Measurements from ENCODE around the gene ENGASE.

Gene ENGASE

DNA sequence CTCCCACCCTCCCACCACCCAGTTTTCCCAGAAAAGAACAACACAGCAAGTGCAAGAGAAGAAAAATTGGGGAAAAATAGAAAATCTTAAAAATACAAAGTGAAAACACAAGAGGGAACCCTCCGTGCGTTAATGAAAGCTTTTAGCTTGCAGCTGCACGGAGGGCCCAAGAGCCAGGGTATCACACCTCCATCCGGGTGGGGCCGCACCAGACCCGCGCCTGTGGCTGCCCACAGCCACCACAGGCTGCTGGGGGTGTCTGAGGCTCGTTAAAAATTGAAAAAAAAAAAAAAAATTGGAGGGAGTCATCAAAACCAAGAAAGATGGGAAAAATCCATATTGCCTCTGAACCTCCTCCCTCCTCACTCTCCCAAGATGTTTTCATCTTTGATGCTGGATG is 18.6 kb downstream of the ENGASE start:
- no peak for DNase-seq (ENCODE audit: low read depth in 3 of 3)

DNA sequence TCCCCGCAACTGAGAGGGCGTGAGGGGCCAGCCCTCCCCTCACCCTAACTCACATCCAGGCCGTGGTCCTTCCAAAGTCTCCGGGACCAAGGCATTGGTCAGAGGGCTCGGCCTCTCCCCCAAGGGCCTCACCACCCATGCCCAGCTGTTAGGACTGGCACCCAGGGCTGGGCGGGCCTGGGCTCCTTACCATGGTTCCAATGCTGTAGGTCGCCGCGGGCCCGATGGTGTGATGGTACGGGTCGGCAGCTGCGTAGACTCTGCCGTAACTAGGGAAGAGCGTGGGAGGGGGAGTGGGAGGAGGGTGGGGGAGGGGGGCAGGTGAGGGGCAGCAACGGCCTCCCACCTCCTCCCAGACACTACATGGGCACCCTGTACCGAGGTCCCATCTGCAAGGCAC is 19.6 kb downstream of the ENGASE start:
- no peak for DNase-seq (ENCODE audit: low read depth in 3 of 3)

DNA sequence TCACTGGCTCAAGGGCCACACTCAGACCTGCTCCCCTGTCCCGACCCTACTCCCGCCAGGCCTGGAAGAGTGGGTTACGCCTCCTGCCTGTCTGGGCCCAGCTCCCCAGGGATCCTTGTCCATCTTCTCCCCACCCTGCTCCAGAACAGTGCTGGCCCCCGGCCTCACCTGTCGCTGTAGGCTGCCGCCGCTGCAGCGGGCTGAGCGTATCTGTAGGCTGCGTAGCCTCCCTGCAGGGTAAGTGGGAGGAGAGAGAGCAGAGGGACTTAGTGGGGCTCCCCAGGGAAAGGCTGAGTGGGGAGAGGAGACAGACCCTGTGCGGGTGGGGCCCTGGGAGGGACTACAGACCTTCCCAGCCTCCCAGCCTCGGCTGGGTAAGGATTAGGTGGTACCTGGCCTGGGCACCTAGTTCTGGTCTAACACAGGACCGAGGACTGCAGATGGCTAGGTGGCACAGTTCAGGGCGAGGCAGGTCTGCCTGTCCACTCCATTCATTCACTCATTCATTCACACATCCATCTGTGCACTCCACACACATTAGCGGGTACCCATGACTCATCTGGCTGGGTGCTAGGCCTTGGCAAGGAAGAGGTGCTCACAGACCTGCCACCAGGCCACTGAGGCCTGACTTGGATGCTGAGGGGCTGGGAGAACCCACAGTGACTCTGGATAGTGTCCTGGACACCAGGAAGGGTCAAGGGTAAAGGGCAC is 20.9 kb downstream of the ENGASE start:
- no peak for DNase-seq (ENCODE audit: low read depth in 3 of 3)

DNA sequence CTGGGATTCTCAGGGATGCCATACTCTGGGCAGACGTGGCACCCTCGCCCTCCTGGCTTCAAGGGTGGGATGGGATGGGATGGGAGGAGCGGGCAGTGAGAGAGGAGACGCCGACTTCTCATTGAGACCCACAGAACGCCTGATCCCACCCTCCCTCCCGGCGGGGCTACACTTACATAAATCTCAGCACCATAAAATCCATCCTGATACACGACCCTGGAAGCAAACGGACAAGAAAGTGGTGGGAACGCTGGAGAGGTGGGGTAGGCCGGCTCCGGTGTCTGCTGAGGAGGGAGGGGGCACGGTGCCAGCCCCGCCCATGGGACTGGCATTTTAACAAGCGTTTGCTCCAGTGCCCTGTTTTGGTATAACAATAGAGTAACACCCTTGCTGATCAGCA is 21.9 kb downstream of the ENGASE start:
- DNase-seq (ENCODE audit: low read depth in 3 of 3) = no peak

DNA sequence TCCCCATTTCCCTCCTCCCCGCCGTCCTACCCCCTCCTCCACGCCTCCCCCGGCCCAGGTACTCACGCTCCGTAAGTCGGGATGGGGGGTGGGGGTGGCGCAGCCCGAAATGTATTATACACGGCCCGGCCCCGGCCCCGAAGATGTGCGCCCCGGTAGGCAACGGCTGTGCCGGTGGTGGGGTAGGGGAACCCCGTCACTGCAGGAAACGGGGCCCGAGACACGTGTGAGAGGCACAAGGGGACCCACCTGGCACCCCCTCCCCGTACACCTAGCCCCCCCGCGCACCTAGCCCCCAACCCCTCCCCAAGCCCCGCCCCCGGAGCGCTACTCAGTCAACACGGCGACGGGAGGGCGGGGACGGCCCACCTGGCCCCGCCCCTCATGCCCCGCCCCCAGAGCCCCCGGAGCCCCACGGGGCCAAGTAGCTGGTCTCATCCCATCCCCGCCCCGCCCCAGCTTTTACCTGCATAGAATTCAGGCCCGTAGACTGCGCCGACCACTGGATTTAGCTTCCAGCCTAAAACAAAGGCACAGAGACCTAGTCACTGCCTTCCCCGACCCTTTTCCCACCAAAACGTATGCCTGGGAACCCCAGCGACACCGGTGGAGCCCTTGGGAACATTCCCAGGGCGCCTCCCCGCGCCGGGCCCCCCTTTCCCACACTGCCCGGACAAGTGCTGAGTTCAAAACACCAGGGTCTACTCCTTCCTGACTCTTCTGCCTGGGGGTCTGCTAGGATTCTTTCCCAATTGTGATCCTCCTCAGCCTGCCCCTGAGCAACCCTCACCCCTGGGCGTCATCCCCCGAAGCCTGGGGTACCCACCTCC is 22.8 kb downstream of the ENGASE start:
- DNase-seq (ENCODE audit: low read depth in 3 of 3) = no peak

DNA sequence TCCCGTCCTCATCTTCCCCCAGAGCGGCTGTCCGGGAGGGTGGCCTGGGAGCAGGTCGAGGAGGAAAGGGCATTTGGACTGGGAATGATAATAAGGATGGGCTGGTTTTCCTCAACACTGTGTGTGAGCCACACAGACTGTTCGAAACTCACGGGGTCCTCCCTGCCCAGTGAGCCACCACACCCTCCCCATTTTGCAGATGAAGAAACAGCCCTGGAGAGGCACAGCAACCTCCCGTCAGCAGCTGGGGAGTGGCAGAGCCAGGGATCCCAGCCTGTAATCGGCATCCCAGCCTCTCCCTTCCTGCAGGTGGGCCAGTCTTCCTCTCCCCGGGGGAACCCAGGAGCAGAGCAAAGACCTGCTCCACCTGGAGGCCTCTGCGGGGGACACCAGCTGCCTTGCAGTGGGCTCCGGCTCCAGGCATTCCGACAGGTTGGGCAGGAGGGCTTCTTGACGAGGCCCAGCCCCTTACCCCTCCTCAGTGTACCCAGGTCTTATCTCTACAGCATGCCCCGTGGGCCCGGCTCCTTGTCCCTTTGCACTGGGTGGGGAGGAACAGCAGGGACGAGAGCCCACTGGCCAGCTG is 23.8 kb downstream of the ENGASE start:
- DNase-seq (ENCODE audit: low read depth in 3 of 3) = no peak

DNA sequence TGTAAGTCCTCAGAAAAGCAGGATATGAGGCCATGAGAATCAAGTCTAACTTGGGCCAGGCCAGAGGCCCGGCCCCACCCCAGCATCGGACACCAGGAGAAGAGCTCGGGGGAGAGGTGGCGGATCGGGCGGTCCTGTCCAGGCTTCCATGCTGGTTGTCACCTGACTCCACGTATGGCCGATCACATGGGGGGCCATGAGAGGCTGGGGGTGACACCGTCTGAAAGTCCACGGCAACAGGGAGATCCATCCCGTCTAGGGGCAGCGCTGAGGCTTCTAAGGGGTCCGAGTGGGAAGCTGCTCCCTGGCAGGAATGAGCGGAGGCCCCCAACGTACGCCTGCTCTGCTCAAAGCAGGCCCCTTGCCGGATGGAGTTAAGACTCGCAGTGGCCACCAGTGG is 25.8 kb downstream of the ENGASE start:
- DNase-seq (ENCODE audit: low read depth in 3 of 3) = no peak

DNA sequence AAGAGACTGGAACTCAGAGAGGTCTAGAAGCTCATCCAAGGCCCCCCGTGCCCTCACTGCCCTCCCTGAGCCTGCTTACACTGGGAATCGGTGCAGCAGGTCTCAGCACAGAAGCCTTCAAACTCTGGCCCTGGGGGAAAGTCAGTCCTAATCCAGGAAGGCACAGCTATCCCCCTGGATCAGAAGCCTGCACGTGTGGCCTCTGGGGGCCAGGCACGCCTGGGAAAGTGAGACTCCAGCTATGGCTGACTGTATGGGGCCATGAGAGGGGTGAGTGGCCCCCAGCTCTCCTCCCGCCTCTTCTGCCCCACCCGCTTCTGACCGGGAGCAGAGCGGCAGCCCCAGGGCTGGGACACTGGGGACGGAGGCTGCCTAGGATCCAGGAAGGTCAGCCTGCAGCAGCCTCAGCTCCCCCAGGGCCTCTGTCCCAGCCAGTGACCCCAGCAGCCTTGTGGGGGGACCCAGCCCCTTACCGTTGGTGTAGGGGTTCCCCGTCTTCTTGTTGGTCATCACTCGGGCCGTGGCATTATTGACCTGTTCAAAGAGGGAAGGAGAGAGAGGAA is 26.6 kb downstream of the ENGASE start:
- no peak for DNase-seq (ENCODE audit: low read depth in 3 of 3)

DNA sequence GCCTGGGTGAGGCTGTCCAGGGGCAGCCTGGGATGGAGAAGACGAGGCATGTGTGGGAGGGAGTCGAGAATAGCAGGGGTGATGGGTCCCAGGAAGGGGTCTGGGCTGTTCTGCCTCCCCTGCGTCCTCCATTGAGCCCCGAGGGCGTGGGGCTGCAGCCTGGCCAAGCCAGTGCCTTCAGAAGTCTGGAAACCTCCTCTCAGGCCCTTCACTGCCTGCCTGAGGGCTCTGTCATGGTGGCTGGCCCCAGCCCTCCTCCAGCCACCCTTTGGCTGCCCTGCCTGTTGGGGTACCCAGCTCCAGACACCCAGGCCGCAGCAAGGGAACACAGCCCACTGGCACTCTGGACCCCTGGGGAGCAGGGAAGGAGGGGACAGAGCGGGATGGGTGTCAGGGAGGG is 27.6 kb downstream of the ENGASE start:
- DNase-seq (ENCODE audit: low read depth in 3 of 3) = no peak

DNA sequence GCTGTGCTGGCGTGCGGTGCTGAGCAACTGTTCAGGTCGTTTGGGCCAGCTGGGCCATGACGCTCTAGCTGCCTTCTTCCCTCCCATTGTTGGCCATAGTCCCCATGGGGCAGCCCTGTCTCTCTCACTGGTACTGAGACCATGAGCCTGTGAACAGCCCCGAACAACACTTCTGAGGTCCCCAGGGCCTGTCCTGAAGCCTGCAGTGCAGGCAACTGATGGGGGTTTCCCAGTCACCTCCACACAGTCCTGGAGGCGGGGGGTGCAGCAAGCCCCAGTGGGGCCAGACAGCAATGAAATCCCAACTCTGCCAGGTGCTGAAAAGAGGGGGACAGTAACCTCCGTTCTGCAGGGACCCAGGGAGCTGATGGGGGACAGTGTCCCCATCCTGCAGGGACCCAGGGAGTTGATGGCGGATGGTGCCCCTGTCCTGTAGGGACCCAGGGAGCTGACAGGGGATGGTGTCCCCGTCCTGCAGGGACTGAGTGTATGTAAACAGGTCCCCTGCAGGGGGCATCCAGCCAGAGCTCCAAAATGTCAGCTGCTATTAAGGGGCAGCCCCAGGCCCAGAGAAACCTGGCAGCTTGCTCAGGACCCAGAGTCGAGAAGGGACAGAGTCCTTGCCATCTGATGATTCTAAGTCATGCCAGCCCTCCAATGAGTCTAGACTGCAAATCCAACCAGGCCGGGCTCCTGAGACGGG is 30.4 kb downstream of the ENGASE start:
- no peak for DNase-seq (ENCODE audit: low read depth in 3 of 3)

DNA sequence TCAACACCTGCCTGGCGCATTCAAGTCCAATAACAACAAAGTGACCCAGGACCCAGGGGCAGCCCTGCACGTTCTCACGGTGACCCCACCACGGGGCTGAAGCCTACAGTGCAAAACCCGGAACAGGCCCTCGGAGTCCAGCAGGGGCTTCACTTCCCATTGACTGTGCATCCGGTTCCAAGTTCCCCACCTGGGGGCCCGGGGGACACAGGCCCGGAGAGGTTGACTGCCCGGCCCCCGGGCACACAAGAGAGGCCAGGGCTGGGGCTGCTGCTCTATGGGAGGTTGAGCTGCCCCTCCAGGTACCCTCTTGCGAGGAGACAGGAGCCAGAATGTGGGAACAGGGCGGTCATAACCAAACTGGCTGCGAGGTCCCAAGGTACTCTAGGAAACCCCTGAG is 31.3 kb downstream of the ENGASE start:
- DNase-seq (ENCODE audit: low read depth in 3 of 3) = no peak

DNA sequence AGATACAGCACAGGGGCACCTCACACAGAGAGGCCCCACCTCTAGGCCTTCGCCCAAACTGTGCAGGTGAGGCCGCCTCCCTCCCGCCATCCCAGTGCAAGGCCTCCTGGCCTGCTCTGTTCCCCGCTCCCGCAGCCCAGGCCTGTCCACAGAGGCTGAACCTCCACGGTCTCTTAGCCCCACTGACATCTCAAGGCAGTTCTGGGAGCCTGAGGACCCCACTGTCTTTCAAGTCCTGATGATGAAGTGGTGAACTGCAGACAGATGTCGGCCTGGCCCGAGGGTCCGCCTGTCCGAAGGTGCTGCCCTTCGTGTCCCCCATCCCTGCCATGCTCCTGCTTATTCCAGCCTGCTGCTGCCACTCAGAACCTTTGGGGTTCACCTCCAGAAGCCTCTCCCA is 32.3 kb downstream of the ENGASE start:
- no peak for DNase-seq (ENCODE audit: low read depth in 3 of 3)

DNA sequence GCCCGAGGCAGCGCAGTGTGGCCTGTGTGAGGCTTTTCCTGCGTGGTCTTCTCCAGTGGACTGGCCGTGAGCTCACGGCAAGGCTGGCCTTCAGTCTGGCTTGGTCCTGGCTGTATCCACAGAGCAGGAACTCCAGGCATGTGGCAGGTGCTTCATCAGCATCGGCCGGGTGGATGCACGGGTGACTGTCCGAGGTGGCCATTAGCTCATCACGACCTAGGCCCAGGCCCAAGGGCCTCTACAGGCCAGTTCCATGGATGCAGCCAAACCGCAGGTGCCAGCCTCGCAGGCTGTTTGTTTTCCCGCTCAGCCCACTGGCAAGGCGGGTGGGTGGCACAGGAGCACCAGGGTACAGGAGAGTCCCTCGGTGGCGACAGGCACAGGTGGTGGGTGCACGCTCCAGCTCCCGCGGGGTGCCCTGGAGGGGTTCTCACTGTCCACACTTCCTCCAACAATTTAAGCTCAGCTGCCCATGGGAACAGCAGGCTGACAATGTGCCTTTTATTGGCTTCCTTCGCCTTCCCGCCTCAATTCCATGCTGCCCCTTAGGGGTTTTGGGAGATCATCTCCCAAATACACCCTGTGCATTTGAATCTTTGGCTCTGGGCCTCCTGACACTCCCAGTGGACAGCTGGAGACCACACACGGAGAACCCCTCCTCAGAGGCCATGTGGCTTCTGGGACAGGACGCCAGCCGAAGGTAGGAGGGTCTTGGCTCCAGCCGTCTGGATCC is 33.0 kb downstream of the ENGASE start:
- no peak for DNase-seq (ENCODE audit: low read depth in 3 of 3)

DNA sequence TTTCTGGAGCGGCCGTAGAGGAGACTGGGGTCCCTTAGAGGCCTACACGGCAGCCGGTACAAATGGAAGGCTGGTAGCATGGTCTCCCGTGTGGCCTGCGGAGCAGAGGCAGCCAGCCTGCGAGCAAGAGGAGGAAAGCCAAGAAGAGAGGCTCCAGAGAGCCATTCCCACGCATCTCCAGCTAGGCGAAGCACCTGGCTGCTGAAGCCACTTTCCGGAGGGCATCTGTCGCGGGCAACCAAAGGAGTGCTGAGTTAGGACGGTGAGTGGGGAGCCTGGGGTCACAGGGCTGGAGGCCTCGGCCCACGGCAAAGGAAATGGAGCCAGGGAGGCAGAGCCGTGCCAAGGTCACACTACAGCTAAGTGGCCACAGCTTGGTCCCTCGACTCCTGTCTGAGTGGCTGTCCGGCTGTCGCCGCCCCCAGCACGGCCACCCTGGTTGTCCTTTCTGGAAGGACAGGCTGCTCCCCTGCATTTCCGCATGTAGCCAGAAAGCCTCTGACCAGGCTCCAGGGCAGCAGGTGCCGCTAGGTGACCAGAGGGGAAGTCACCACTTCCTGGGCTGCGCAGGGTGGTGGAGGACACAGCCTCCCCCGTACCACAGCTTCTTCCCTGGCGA is 33.7 kb downstream of the ENGASE start:
- DNase-seq (ENCODE audit: low read depth in 3 of 3) = no peak

DNA sequence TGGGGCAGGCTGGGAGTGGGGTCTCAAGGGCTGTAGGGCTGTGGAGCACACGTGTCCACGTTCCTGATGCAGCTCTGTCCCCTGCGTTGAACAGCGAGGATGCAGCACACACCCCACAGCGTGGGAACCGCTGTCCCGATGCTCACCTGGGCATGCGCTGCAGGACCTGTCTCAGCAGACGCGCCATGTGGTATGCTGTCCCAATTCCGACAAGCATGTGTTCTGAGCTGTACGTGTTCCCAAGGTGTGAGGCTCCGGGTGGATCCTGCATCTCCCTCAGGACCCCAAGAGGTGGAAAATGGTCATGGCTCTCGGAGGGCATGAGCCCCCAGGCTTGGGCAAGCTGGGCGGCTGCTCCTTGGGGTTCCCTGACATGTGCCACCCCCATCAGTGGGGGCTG is 34.2 kb downstream of the ENGASE start:
- DNase-seq (ENCODE audit: low read depth in 3 of 3) = no peak

DNA sequence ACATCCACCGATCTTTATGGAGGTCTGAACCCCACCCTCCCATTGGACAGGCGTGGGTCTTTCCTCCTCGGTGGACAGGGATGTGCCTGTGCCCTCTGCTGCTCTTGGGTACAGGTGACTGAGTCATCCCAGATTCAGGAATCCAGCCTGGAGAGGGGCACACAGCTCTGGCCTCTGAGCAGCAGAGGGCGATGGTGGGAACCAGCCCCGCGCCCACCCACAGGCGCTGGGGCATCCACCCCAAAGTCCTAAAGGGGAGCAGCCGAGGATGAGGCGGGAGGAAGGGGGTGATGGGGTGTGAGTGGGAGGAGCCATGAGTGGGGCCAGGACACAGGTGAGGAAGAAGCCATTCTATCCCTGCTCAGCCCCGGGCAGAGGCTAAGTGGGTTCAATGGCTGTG is 35.0 kb downstream of the ENGASE start:
- no peak for DNase-seq (ENCODE audit: low read depth in 3 of 3)

DNA sequence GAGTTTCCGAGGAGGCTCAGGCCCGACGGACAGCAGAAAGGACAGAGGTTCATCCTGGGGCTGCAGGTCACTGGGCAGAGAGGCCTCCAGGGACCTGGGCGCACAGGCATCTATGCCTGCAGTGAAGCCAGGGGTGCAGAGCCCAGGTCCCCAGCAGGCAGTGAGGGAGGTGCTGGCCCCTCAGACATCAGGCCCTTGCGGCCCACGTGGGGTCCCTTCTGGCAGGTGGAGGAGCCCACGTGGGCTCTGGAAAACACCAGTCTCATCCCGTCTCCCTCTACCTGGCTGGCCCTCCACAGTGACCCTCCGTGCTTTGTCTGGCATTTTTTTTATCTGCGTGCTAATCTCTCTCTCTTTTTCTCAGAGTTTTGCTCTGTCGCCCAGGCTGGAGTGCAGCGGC is 36.5 kb downstream of the ENGASE start:
- DNase-seq (ENCODE audit: low read depth in 3 of 3) = no peak

DNA sequence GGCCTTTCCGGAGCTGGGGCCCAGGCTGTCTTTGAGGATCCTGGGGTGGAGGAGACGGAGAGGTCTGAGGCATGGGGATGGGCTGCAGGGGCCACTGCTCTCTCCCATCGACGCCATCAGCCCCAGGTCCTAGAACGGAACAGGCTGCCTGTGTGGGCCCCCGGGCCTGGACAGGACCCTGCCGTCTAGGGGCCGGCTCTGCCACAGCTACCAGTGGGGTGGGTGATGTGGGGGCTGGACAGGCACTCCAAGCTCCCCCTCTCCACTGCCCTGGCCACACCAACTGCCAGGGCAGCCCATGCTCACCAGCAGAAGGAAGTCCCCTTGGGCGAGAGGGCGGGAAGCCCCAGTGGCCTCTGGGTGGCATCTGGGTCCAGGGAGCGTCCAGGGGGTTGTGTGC is 37.8 kb downstream of the ENGASE start:
- no peak for DNase-seq (ENCODE audit: low read depth in 3 of 3)

DNA sequence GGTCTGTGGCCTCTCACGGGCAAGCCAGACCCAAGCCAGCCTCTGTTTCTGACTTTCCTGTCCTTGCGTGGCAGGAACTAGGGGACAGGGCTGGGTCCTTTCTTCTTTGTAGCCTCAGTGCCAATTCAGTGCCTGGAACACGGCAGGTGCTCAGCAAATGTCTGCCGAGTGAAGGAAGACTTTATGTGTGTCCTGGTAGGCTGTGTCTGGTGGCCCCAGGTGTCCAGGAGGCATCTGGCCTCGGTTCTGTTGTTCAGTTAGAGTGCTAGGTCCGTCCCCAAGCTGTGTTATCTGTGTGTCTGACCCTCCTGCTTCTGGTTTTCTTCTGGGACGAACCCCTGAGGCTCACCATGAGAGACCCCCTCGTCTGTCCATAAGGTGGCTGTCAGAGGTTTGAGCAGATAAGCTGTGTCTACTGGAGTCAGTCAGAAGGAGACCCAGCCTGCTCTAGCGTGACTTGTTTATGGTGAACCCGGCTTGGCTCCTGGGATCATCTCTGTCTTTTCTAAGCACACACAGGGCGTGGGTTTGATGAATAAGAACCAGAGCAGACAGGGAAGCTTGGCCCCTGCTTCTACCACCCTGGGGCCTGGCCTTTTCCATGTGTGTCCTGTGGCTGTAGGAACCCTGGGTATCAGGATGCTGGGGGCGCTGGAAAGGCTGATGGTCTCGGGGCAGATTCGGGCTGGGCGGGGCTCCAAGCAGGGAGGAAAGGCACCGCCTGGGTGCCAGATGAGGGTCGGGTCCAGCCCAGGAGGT is 39.3 kb downstream of the ENGASE start:
- DNase-seq (ENCODE audit: low read depth in 3 of 3) = no peak
